Measurements from ENCODE around the gene MRPL32.

MRPL32 gene

DNA sequence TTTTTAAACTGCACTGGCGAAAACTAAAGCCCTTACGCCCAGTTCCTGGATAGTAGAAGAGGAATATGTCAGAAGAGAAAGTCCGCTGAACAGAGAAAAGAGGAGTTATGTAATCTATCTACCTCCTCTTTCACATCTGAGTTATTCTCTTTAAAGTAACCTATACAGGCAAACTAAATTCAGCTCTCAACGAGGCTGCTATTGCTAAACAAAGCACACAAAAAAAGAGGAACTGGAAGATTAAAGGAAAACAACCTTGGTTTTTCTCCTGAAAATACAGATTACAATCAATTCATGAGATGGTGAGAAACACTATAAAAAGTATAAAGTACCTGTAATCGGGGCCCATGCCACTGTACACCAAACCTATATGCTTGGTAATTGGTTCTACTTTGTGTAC, 6.0 kb upstream of the MRPL32 start:
- DNase-seq (ENCODE audit: low read depth in 1 of 2, low spot score in 1 of 2), result no peak

DNA sequence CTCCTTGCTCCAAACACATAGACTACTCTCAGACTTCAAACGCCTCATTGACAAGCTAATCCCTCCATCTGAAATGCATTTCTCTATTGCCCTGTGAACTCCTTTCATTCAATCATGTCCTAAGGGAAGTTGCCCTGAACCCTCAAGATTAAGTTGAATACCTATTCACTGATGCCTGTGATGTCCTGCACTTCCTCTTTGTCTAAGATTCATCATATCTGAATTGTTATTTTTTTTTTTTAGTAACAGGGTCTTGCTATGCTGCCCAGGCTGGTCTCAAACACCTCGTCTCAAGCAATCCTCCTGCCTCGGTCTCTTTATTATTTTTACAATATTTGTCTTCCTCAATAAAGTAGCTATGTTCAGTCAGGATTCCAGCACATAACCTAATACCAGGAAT, 3.4 kb upstream of the MRPL32 start:
- no peak for DNase-seq (ENCODE audit: low read depth in 1 of 2, low spot score in 1 of 2)

DNA sequence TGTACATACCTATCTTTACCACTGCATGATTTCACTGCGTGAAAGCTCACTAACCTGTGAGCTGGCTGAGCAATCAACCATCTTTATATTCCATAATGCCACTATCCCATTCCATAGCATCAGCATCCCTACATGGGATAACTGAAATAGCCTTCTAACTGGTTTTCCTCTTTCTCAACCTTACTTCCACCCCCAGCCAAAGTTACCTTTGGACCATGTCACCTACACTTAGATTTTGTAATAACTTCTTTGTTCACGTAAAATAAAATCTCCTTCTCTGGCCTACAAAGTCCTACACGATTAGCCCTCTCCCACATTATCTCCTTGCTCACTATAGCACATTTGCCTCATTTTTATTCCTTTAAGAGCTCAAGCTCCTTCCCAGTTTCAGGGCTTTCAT, 2.7 kb upstream of the MRPL32 start:
- no peak for DNase-seq (ENCODE audit: low read depth in 1 of 2, low spot score in 1 of 2)

DNA sequence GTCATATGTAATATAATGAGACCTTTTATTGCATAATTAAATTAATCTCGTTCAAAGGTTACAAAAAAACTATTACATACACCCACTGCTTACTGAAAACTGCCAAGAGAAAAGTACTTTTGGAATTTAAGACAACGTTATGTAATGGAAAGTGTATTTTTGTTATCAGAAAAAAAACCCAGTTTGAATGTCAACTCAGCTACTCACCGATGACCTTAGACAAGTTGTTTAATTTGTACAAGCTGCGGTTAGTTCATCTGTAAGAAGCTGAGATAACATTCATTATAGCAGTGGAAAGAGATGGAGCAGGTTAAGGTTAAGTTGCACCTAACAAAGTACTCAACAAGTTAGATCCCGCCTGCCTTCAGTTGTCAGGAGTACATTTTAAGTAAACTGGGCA, 1.3 kb upstream of the MRPL32 start:
- no peak for DNase-seq (ENCODE audit: low read depth in 1 of 2, low spot score in 1 of 2)

DNA sequence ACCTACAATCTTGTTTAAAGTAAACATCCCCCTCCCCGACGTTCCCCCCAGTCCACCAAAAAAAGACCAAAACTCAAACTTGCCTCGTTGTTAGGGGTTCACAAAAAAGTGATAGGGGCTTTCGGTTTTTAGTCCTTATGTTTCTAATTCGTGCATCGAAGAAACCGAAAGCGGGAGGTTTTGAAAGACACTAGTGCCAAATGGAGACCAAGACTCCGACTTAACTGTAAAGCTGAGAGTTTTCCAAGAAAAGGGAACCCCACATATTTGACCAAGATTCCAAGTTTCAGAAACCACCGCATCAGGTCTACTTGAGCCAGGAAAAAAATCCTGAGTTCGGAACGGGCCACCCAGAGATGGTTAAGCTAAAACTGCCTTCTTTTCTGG, 736 bp upstream of the MRPL32 start:
- DNase-seq (ENCODE audit: low read depth in 1 of 2, low spot score in 1 of 2), result no peak

DNA sequence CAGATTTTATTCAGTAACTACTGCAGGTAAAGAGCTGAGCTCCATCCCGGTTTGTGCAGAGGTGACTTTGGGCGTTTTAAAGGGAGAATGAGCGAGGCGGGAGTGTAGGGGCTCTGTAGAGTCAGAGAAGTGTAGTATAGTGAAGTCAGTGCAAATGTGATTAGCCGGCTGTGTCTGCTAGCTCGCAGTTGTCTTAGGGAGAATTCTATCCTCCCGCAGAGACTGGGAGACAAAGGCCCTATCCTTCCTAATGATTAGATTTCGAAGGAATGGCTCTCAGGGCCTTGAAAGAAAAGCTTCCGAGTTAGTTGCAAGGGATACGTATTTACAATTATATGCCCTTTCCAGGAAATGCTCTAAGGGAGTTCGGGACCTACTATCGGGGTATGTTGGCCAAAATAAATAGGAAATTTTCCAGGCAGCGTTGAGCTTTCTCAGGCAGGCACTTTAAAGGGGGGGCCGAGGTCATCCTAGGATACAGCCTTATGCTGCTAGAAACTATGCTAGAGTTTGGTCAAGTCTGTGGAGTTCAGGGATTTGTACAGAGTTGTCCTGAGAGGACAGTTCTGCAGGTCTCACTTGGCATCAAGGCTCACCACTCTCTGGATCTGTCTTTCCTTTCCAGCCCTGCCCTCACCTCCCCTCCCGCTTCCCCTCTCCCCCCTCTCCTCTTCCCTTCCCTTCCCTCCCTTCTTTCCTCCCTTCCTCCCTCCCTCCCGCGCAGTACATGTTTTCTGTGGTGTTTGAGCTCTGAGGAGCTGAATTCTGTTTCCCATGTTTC, 825 bp downstream of the MRPL32 start:
- no peak for DNase-seq (ENCODE audit: low read depth in 1 of 2, low spot score in 1 of 2)

DNA sequence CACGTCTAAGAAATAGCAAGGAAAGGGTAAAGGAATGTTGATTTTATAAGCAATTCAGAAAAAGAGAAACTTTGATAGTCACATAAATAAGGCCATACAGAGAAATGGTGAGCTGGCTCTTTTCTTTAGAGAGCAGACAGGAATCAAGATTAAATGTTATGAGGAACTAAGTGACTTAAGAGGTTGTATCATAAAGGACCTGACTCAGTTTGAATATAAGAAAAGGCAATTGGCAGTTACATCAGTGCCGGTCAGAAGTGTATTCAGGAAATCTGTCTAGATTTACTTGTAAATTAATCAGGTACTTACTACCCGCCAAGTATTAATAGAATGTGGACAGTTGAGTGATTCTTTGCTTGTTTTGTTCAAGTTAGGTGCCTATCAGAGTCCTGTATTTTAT, 2.1 kb downstream of the MRPL32 start:
- no peak for DNase-seq (ENCODE audit: low read depth in 1 of 2, low spot score in 1 of 2)

DNA sequence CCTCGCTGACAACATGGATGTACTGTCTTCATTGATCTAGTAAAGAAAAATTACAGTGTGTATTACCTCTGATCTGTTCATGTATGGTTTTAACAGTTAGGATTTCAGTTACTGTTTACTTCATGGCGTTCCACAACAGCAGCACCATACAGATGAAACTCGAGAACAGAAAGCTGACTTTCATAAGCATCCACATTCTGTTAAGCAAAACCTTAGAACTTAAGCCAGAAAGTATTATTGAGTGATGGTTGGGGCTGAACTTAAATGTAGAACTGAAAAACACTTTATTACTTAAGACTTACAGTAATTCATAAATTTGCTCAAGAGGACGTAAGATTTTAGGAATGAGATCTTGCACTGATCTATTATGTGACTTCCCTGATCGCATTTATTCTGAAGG, 3.7 kb downstream of the MRPL32 start:
- no peak for DNase-seq (ENCODE audit: low read depth in 1 of 2, low spot score in 1 of 2)

DNA sequence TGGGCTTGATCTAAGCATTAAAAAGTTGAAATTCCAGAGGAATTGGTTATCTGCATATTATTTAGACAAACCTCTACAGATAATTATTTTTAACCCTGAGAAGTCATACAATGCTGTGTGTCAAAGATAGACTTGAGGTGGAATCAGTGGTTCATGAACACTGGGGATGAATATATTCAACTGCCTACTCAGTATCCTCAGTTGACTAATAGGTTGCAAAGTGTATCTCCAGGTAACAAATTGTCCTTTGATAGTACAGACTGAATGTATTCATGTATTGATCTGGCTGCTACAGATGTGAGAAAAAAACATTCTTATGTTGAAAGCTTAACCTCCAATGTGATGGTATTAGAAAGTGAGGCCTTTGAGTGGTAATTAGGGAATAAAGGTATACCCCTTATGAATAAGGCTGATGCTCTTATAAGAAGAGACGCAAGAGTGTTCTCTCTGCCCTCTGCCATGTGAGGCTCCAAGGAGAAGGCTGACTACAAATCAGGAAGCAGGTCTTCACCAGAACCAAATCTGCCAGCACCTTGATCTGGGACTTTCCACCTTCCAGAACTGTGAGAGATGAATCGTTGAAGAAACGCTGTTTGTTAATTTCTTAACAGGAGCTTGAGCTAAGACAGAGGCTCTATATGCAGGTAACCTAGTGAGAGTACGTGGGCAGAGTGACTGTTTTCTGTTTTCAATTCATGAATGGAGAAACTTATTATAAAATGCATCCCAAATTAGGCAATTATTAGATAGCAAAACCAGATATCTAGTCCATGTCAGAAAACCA, 7.5 kb downstream of the MRPL32 start:
- no peak for DNase-seq (ENCODE audit: low read depth in 1 of 2, low spot score in 1 of 2)

DNA sequence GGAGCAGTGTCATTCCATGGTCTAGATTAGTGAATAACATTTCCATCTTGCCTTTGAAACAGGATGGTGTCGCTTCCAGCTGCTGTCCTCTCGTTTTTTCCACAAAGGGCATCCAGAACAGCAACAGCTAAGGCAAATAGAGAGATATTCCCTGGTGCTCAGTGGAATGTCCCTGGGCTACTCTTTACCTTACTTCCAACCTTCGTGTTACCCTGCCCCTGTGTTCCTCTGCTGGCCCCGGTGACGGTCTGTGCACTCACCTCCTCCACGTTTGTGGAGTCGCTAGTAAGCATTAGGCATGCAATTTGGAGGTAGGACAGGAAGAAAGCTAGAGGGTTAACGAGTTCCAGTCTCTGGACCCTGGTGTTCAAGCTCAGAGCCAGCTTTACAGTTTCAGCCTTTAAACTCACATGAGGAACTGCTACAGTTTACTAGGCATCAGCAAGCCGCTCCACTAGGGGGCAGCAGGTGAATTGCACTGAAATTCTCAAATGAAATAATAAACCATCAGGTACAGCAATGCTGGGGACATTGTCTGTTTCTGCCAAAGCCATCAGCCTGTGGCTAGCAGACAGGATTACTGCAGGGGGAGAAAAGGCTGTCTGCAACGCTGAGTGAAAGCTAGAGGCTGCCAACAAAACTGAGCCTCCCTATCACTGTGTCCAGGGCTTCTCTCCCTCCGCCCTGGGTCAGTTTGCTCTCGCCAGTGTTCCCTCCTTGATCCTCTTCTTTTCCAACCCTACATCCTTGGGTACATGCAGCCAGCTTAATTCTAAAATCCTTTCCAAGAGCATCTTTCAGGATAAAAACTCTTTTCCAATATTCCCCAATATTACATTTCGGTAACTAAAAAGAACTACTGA, 9.0 kb downstream of the MRPL32 start:
- DNase-seq (ENCODE audit: low read depth in 1 of 2, low spot score in 1 of 2), result peak; percentile 48 to 58

DNA sequence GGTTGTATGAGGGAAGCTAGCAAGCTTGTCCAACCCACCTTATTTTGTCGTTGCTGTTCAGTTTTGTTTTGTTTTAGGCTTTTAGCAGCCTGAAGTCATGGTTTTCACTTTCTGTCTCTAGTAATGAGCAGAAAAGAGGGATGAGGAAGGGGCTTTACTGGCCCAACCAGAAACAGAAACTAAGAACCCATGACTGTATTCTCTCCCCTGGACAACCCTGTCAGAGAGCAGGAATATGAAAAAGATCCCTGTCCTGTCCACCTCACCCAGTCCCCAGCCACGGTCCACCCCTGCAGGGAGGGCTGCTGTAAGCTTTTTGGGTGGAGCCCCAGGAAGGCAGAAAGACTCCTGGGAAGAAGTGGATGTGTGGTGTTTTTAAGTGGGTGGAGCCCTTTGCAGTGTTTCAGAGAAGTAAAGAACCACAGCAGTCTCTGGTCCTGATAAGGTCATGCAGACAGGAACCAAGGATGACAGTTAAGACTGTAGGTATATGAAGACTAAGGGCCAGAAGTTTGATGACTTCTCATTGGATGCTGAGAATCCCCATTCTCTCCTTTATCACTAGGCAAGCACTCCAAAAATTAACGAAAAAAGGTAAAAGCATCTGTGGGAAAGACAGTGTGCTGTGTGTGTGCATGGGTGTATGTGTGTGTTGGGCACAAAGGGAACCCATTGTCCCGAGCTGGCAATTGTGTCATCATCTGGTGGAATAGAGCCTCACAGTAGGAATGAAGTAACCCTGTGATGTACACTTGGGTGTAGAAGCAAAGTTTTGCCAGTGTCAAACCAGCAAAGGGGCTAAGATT, 13.8 kb downstream of the MRPL32 start:
- no peak for DNase-seq (ENCODE audit: low read depth in 1 of 2, low spot score in 1 of 2)

DNA sequence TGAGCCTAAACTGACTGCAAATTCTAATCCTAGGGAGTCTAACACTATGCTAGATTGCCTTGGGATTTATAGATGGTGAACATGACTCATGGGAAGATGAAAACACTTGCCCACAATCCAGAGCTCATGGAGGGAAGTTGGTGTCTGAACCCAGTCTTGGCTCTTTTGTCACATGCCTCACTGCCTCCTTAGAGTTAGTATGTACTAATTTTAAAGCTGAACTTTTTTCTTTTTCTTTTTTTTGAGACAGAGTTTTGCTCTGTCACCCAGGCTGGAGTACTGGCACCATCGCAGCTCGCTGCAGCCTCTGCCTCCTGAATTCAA, 14.4 kb downstream of the MRPL32 start:
- DNase-seq (ENCODE audit: low read depth in 1 of 2, low spot score in 1 of 2), result no peak

DNA sequence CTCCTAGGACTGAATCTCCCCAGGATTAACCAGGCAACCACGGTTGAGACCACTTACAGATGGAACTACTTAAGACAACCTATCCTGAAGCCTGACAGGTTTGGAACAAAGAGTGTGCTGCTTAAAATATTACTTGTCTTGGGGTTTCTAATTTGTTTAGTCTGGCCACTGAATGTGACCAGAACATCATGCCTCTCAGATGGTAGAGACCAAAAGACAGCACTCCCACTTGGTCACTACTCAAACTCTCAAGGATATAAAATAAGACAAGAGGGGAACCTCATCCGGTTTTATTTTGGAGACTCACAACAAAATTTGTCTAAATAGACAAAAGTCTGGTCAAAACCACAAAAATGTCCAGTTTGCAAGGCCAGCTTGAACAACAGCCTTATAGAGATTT, 15.3 kb downstream of the MRPL32 start:
- no peak for DNase-seq (ENCODE audit: low read depth in 1 of 2, low spot score in 1 of 2)

DNA sequence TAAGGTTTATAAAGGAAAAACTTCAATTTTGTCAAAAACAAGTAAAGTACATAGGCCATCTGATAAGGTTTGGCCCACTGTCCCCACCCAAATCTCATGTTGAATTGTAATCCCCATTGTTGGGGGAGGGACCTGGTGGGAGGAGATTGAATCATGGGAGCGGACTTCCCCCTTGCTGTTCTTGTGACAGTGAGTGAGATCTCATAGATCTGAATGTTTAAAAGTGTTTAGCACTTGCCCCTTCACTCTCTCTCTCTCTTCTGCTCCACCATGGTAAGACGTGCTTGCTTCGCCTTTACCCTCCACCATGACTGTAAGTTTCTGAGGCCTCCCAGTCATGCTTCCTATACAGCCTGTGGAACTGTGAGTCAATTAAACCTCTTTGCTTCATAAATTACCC, 18.2 kb downstream of the MRPL32 start:
- no peak for DNase-seq (ENCODE audit: low read depth in 1 of 2, low spot score in 1 of 2)

DNA sequence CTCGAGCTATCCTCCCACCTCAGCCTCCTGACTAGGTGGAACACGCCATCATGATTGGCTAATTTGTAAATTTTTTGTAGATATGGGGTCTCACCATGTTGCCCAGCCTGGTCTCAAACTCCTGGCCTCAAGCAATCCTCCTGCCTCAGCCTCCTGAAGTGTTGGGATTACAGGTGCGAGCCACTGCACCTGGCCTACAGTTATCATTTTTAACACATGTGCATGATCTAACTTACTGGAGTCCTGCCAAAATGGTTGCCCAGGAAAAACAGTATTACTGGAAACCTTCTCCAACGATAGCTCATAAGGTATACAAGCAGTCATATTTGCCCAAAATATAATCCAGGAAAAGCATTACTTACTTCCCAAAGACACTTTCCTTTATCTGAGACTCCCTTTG, 20.2 kb downstream of the MRPL32 start:
- DNase-seq (ENCODE audit: low read depth in 1 of 2, low spot score in 1 of 2), result no peak

DNA sequence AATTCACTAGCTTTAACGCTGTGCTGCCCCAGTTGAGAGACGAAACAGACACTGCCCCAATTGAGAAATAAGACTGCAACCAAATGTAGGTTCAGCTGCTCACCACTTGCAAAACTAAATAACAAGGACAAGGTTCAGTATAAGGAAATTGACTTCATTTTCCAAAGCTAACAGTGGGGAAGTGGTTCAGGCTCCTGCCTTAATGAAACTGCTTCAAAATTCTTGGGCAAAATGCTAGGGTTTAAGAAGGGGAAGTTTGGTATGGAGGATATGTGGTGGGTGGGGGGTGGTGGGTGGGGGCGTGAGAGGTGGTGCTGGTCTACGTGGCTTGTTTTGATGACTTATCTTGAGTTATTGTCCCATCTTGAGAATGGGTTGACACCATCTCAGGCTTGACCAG, 21.8 kb downstream of the MRPL32 start:
- no peak for DNase-seq (ENCODE audit: low read depth in 1 of 2, low spot score in 1 of 2)

DNA sequence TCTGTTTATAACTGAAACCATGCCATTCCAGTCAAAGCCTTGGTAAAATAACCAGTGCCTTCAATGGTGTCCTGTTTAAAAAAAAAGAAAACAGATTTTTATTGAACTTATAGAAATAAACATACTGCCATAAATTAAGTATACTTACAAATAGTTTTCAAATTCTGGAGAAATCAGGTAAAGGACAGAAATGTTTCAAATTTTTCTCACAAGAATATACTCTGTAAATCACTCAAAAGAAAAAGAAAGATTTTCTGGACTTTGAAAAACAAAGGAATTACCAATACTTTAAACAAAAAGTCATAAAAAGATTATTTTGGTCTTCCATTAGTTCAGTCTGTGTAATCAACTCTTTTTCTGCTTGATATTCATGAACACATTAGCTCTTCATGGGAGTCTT, 23.9 kb downstream of the MRPL32 start:
- DNase-seq (ENCODE audit: low read depth in 1 of 2, low spot score in 1 of 2), result no peak

DNA sequence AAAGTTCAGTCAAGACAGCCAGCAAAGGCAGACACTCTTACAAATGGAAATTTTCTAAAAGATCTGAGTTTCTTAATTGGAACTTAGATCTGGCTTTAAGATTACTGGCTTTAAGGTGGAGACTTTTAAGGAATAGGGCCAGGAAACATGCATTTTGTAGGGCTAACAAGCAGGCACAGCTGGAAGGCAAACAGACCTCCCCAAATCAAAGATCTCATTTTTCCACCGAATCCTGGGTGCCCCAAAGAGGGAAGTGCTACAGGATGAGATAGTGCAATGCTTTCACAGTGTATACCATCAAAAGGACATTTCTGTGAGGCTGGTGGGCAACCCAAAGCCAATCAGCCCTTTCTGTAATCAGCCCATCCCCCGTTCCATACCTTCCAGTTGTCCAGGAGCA, 27.4 kb downstream of the MRPL32 start:
- DNase-seq (ENCODE audit: low read depth in 1 of 2, low spot score in 1 of 2), result no peak

DNA sequence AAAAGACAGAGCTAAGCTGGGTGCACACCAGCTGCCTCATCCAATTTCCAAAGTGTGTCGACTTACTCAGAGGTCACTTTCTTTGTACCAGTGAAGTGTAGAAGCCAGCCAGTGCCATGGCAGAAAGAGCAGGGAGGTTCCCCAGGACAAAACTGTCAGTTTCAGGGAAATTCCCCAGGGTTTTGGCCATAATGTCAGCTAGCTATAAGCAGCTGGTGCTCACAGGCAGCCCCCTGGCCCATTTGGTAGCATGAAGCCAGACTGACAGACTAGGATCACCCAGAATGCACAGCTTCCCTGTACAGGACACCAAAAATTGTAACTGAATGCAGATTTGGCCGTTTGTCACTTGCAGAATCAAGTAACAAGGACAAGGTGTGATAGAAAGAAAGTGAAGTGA, 28.6 kb downstream of the MRPL32 start:
- no peak for DNase-seq (ENCODE audit: low read depth in 1 of 2, low spot score in 1 of 2)

DNA sequence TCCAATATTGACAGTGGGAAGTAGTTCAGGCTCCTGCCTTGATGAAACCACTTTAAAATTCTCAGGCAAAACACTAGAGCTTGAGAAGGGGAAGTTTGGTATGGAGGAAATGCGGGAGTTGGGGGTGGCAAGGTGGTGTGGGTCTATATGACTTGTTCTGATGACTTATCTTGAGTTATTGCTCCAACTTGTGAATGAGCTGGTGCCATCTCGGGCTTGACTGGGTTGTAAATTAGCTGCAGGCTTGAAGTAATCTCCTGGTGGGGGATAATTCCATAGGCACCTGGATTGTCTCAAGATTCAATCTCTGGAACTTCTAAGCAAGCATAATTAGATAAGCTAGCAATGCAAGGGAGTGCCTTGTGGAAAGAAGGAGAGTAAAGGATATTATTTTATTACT, 29.0 kb downstream of the MRPL32 start:
- DNase-seq (ENCODE audit: low read depth in 1 of 2, low spot score in 1 of 2), result no peak

DNA sequence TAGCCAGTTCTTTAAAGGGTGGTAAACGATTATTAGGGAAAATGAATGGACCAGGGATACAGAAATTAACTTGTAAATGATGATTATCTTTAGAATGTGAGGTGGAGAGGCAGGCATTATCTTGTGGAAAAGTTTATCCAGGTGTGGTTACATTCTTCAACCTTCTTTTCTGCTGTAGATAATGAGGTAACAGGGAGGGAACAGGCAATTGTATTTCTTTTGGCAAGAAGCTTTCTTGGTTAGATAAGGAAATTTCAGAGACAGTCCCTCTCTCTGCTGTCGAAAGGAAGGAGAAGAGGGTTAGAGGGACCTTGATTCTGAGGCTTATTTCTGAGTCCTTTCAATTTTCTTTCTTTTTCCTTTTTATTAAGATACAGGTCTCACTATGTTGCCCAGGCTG, 32.1 kb downstream of the MRPL32 start:
- DNase-seq (ENCODE audit: low read depth in 1 of 2, low spot score in 1 of 2), result no peak
